ENCODE data around the gene TIMP3.

Gene TIMP3

GRCh38 chr22:32877196-32877595 is 75.7 kb downstream of the TIMP3 start:
- in situ Hi-C loops (cut with MboI; ENCODE audit: low sequenced_read_pairs) = no loop called here

DNA sequence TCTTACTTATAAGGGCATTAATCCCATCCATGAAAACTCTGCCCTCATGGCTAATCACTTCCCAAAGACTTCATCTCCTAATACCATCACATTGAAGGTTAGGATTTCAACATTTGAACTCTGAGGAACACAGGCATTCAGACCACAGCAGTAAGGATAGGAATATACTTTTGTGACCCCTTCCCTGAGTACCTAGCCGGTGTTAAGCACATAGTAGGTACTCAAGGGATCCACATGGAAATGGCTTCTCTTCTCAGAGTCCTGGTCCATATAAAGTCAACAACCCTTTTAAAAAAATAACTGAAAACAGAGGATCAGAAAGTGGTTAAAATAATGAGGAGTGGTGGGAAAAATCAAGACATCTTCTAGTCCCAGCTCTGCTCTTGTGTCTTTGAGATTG is 78.0 kb downstream of the TIMP3 start:
- in situ Hi-C loops (cut with MboI; ENCODE audit: low sequenced_read_pairs) = no loop called here

GRCh38 chr22:32880061-32880460 is 78.6 kb downstream of the TIMP3 start:
- in situ Hi-C loops (cut with MboI; ENCODE audit: low sequenced_read_pairs) = no loop called here

DNA sequence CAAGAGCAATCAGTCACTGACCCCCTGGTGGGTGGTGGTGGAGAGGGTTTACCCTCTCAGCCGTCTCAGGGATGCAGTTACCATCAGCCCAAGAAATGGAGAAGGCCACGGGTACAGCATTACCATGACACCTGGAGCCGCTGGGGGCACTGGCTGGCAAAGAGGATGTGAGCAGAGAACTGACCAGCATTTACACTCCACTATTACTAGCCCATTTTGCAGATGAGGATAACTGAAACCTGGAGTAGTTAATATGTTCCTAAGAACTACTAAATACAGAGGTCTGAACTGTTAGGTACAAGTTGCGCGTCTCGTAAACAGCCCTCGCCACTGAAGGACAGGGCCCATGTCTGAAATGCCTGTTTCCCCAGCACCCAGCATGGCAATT is 79.0 kb downstream of the TIMP3 start:
- in situ Hi-C loops (cut with MboI; ENCODE audit: low sequenced_read_pairs) = no loop called here

- in situ Hi-C loops (cut with MboI; ENCODE audit: low sequenced_read_pairs) = no loop called here
These were observed 79.5 kb downstream of the TIMP3 start for GRCh38 chr22:32880893-32881596.

GRCh38 chr22:32882360-32882755 is 80.9 kb downstream of the TIMP3 start:
- in situ Hi-C loops (cut with MboI; ENCODE audit: low sequenced_read_pairs) = no loop called here

GRCh38 chr22:32882774-32883530 is 81.4 kb downstream of the TIMP3 start:
- in situ Hi-C loops (cut with MboI; ENCODE audit: low sequenced_read_pairs) = no loop called here

DNA sequence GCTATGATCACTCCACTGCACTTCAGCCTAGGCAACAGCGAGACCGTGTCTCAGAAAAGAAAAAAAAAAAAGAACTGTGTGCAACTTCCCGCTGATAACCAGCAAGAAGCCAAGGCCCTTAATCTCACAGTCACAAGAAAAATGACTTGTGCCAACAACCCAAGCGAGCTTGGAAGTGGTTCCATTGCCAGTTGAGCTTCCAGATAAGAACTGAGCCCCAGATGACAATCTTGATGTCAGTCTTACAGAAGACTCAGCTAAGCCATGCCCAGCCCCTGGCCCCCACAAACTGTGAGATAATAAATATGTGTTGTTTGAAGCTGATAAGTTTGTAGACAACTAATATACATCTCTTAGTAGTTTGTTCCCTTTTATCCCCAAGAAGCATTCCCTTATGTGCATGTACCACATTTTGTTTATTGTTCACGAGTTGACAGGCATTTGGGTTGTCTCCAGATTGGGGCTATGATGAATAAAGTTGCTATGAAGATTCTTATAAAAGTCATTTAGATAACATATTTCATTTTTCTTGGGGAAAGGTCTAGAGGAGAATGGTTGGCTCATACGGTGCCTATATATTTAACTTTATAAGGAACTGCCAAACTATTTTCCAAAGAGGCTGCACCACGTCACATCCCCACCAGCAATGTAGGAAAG is 85.9 kb downstream of the TIMP3 start:
- in situ Hi-C loops (cut with MboI; ENCODE audit: low sequenced_read_pairs) = no loop called here

DNA sequence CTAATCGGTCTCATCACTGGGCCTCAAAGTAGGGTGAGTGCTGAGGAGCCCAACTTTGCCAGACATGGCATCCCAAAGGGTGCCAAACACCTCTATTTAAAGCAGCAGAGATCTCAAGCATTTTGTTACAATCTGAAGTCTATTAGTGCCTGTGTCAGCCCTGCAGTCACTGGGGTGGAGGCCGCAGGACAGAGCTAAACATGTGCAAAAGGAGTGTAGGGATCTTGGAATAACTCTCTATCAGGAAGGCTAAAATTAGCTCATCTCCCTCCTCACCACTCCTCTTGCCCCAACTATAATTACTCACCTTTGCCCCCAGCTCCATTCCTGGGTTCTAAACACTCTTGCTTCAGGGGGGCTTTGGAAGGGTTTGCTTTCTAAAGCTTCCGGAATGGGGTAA is 87.5 kb downstream of the TIMP3 start:
- in situ Hi-C loops (cut with MboI; ENCODE audit: low sequenced_read_pairs) = no loop called here

GRCh38 chr22:32896891-32897290 is 95.4 kb downstream of the TIMP3 start:
- in situ Hi-C loops (cut with MboI; ENCODE audit: low sequenced_read_pairs) = no loop called here

DNA sequence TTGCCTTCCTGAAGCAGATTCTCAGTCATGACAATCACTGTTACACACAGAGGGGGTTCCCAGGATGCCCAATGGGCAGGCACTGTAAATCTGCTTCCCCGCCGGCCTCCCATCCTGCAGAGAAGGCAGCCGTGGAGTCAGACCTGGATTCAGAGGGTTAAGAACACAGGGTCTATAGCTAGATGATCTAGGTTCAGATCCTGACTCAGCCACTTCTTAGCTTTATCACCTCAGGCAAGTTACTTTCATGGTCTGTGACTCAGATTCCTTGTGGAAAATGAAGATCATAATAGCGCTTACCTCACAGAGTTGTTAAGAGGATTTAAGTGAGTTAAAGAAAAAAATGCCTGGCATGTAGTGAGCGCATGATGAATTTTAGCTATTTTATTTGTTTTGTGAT is 95.9 kb downstream of the TIMP3 start:
- in situ Hi-C loops (cut with MboI; ENCODE audit: low sequenced_read_pairs) = no loop called here

DNA sequence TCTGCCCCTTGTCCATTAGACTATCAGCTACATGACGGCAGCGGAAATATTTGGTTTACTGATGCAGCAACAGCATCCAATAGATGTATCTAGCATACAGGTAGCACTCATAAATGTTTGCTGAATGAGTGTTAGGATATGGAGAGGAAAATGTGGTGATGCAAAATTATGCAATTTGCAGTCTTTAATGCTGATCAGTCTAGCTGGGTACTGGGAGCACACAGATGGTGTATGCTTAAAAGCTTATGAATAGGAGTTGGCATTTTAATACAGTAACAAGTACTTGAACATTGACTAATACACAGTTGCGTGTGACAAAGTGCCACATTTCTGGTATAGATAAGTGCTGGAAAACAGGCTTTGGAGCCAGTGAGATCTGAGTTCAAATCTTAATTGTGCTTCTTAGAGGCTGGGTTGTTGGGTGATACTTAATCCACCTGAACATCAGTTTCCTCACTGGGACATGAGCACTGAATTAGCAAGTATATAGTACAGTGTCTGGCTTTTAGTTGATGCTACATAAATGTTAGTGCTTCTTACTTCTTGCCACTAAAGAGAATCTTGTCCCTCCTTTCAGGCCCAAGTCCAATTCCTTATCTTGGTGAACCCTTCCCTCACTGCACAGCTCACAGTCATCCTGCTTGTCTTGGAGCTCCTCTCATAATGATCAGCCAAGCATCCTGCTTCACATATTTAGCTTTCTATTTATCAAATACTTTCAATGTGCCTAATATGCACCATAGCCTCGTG is 99.6 kb downstream of the TIMP3 start:
- in situ Hi-C loops (cut with MboI; ENCODE audit: low sequenced_read_pairs) = no loop called here

DNA sequence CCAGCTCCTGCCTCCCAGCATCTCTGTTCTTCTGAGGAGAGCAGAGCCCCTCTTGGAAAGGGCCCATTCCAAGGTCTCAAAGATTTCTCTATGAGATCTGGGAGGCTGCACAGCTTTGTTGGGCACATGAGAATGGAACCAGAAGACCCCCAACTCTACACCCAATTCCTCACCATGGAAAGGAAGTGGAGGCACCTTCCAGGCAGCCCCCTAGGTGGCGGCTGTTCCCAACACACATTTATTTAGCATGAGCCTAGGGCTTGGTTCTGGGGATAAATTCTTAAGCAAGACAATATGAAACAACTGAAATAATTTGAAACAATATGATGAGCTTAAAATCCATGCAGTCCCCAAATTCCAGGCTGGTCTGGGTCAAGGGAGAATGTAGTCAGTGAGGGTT is 100.4 kb downstream of the TIMP3 start:
- in situ Hi-C loops (cut with MboI; ENCODE audit: low sequenced_read_pairs) = no loop called here

DNA sequence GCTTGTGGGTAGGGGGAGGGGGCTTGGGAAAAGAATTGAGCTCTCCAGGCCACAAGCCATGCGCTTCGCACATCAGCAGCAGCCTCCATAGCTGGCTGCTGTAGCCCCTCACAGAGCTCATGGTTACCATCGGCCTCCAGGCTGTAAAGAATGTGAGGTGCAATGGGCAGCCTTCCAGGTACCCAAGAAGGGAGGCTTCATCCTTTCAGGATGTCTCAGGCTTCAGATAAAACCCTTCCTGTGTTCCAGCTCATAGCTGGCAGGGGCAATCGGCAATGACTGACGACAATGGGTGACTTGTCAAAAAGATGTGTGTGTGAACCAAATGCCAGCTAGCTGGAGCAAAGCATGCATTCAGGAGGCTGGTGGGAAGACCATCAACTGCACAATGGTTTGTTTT is 102.0 kb downstream of the TIMP3 start:
- in situ Hi-C loops (cut with MboI; ENCODE audit: low sequenced_read_pairs) = no loop called here

DNA sequence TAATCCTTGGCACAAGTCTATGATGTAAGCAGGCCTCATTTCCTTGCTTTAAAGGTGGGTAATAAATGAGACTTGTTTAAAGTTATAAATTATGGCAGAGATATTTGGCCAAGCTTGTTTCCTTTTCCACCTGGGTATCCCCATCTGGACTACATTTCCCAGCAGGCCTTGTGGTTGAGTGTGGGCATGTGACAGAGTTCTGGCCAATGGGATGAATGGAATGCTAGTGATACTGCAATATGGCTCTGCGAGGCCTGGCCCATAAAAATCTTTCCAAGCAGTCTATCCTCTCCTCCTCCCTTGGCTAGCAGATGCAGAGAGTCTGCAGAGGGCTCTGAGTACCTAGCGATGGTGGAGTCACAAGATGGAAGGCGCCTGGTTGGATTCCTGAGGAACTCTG is 102.5 kb downstream of the TIMP3 start:
- in situ Hi-C loops (cut with MboI; ENCODE audit: low sequenced_read_pairs) = no loop called here

- in situ Hi-C loops (cut with MboI; ENCODE audit: low sequenced_read_pairs) = no loop called here
These were observed 103.9 kb downstream of the TIMP3 start for GRCh38 chr22:32905400-32905799.

GRCh38 chr22:32909581-32910428 is 108.3 kb downstream of the TIMP3 start:
- in situ Hi-C loops (cut with MboI; ENCODE audit: low sequenced_read_pairs) = no loop called here

DNA sequence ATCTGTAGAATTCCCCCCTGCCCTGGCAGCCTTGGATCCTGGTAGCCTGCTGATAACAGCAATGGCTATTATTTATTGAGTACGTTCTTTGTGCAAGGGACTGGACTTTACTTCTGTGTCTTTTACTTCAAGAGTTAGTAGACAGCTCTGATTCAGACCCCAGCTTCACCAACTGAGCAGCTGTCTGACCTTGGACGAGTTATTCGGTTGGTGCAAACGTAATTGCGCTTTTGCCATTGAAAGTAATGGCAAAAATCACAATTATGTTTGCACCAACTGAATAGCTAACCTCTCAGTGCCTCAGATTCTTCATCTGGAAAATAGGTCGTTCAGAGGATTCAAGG is 108.9 kb downstream of the TIMP3 start:
- in situ Hi-C loops (cut with MboI; ENCODE audit: low sequenced_read_pairs) = no loop called here

GRCh38 chr22:32911503-32911902 is 110.0 kb downstream of the TIMP3 start:
- in situ Hi-C loops (cut with MboI; ENCODE audit: low sequenced_read_pairs) = no loop called here

All from hTERT RPE-1 (cell line).